Measurements from ENCODE around the gene MYO1G.
"Not testable (repeated sequence)": the region's sequence is repeated elsewhere in the genome, so short reads cannot be mapped to it uniquely, and the experiment has no call there.

The MYO1G gene

GRCh38 chr7:44999245-45000092 lies 20.7 kb upstream of the MYO1G start:
- in situ Hi-C loops (cut with MboI; ENCODE audit: low sequenced_read_pairs): no loop called here

- in situ Hi-C loops (cut with MboI; ENCODE audit: low sequenced_read_pairs): no loop called here
These were observed 19.5 kb upstream of the MYO1G start for GRCh38 chr7:44998153-44998871.

DNA sequence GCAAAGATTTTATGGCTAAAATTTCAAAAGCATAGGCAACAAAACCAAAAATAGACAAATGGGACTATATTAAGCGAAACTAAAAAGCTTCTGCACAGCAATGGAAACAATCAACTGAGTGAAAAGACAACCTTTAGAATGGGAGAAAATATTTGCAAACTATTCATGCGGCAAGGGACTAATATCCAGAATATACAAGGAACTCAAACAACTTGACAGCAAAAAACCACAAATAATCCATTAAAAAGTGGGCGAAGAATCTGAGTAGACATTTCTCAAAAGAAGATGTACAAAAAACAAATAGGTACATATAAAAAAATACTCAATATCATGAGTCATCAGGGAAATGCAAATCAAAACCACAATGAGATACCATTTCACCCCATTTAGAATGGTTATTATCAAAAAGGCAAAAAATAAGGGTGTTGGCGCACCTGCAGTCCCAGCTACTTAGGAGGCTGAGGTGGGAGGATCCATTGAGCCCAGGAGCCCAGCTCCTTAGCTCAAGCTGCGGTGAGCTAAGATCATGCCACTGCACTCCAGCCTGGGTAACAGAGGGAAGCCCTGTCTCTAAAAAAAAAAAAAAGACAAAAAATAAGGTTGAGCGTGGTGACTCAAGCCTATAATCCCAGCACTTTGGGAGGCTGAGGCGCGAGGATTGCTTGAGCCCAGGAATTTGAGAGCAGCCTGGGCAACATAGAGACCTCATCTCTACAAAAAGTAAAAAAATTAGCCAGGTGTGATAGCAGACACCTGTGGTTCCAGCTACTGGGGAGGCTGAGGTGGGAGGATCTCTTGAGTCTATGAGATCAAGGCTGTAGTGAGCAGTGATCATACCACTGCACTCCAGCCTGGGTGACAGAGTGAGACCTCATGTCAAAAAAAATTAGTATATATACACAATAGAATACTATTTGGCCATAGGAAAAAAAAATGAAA lies 17.0 kb upstream of the MYO1G start:
- in situ Hi-C loops (cut with MboI; ENCODE audit: low sequenced_read_pairs): no loop called here

GRCh38 chr7:44994877-44995554 lies 16.2 kb upstream of the MYO1G start:
- in situ Hi-C loops (cut with MboI; ENCODE audit: low sequenced_read_pairs): no loop called here

DNA sequence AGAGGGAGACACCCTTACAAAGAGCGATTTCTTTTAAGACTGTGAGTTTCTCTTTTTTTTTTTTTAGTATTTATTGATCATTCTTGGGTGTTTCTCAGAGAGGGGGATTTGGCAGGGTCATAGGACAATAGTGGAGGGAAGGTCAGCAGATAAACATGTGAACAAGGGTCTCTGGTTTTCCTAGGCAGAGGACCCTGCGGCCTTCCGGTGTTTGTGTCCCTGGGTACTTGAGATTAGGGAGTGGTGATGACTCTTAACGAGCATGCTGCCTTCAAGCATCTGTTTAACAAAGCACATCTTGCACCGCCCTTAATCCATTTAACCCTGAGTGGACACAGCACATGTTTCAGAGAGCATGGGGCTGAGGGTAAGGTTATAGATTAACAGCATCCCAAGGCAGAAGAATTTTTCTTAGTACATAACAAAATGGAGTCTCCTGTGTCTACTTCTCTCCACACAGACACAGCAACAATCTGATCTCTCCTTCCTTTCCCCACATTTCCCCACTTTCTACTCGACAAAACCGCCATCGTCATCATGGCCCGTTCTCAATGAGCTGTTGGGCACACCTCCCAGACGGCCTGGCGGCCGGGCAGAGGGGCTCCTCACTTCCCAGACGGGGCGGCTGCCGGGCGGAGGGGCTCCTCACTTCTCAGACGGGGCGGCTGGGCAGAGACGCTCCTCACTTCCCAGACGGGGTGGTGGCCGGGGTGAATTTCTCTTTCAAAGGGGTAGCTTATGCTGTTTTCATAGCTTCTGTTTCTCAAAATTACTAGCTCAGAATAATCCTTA lies 13.4 kb upstream of the MYO1G start:
- in situ Hi-C loops (cut with MboI; ENCODE audit: low sequenced_read_pairs): not testable (repeated sequence)

GRCh38 chr7:44990109-44991023 lies 11.6 kb upstream of the MYO1G start:
- in situ Hi-C loops (cut with MboI; ENCODE audit: low sequenced_read_pairs): no loop called here

DNA sequence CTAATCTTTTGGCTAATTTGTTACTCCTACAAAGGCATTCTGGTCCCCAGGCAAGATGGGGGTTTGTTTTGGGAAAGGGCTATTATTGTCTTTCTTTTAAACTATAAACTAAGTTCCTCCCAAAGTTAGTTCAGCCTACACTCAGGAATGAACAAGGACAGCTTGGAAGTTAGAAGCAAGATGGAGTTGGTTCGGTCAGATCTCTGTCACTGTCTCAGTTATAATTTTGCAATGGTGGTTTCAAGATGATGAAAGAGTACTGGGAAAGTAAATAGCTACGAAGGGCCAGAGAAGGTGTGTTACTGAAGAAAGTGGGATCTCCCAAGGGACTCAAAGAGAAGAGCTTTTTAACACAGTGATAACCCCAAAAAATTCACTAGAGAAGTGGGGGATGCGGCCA lies 10.3 kb upstream of the MYO1G start:
- in situ Hi-C loops (cut with MboI; ENCODE audit: low sequenced_read_pairs): no loop called here

GRCh38 chr7:44988701-44989100 lies 9.9 kb upstream of the MYO1G start:
- in situ Hi-C loops (cut with MboI; ENCODE audit: low sequenced_read_pairs): no loop called here

- in situ Hi-C loops (cut with MboI; ENCODE audit: low sequenced_read_pairs): no loop called here
These were observed 9.2 kb upstream of the MYO1G start for GRCh38 chr7:44987996-44988395.

DNA sequence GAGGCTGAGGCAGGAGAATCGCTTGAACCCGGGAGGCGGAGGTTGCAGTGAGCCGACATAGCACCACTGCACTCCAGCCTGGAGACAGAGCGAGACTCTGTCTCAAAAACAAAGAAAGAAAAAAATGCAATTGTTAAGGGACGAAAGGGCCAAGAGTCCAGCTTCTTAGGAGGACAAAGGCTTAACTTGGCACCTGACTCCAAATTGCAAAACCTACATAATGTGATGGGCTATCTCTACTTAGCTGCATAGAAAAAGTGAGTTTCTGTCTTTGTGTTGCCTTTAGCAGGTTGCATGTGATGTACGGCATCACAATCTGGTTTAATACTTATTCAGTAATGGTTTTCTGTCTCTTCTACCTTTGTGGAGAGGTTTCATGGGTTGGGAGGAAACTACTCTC lies 8.6 kb upstream of the MYO1G start:
- in situ Hi-C loops (cut with MboI; ENCODE audit: low sequenced_read_pairs): no loop called here

- in situ Hi-C loops (cut with MboI; ENCODE audit: low sequenced_read_pairs): no loop called here
These were observed 7.6 kb upstream of the MYO1G start for GRCh38 chr7:44986218-44987053.

DNA sequence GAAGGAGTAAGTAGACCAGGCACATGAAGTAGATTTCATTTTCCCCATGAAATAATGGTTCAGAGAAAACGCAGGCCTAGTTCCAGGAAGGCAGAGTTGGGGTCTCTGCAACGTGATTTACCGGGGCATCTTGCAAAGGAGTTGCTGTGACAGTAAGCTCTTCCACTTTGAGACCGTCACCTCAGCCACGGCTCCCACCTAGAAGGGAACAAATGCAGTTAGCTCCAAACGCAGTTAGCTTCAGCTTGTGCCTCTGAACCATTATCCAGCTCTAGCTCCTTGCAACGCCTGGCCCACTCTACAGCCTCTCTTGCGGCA lies 7.0 kb upstream of the MYO1G start:
- in situ Hi-C loops (cut with MboI; ENCODE audit: low sequenced_read_pairs): no loop called here

GRCh38 chr7:44985033-44985695 lies 6.3 kb upstream of the MYO1G start:
- in situ Hi-C loops (cut with MboI; ENCODE audit: low sequenced_read_pairs): no loop called here

DNA sequence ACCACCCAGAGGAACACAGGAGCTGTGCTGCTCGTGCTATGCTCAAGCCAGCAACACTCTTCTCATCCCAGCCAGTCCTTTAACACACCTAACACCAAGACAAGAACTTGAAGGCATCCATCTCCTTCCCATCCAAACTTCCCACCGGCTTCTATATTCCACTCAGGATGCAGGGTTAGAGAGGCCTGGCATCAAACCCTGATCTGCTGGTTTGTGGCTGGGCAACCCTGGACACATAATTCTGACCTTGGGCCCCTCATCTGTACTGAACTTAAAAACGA lies 5.6 kb upstream of the MYO1G start:
- in situ Hi-C loops (cut with MboI; ENCODE audit: low sequenced_read_pairs): no loop called here

GRCh38 chr7:44983742-44984477 lies 5.1 kb upstream of the MYO1G start:
- in situ Hi-C loops (cut with MboI; ENCODE audit: low sequenced_read_pairs): no loop called here

DNA sequence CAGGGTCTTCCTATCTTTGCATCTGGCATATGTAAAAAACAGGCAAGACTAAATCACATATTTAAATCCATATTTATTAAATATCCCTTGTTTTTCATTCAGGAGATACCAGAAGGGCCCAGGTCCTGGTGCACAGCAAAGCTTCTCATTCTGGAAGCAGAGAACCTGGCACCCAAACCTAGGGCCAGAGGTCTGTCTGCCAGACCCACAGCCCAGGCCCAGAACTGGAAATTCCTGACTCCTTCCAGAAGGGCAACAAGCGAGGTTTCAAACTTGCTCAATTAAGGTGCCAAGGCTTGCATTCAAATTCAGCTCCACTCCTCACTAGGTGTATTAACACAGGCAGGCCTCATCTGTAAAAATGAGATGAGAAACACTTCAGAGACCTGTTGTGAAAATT lies 4.2 kb upstream of the MYO1G start:
- in situ Hi-C loops (cut with MboI; ENCODE audit: low sequenced_read_pairs): no loop called here

DNA sequence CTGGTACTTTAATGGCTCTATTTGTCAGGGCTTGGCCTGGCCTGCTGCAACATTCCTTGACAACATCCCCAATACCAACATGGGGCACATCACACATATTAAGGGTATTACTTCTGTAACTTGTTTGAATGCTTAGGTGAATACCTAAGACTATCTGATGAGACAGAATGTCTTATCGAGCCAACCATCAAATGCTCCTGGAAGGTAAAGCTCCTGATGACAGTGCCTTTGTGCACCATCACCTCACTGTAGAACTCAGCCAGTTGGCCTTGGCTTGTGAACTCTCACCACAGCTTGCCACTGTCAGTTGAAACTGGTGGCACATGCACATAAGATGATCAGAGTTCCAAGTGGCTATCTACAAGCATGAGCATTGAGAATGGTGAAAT lies 3.7 kb upstream of the MYO1G start:
- in situ Hi-C loops (cut with MboI; ENCODE audit: low sequenced_read_pairs): no loop called here
